Neural crest cell (in vitro differentiated cells): ENCODE measurements around the gene C4B. TPM values are rescaled to one million over a fixed set of nuclear protein-coding genes. Genes with fewer than 3 reads are reported as not detected.
"Not testable (repeated sequence)": the region's sequence is repeated elsewhere in the genome, so short reads cannot be mapped to it uniquely, and the experiment has no call there.

ENCODE experiments used
- DNase-seq: peaks from one replicate; pipeline ENCODE4 v3.0.0; 2021; ENCODE audit warnings: low read depth, mixed read lengths, low spot score
- H3K27ac Mint-ChIP-seq: one replicate; pipeline ENCODE4 v1.8.0; 2021; ENCODE audit warnings: mild to moderate bottlenecking, mixed read lengths; ENCODE audit not compliant: unreplicated experiment
- H3K27me3 Mint-ChIP-seq: 2 replicates; pipeline ENCODE4 v1.8.0; 2021; ENCODE audit warnings: low read depth, mild to moderate bottlenecking, mixed read lengths
- H3K36me3 Mint-ChIP-seq: 2 replicates; pipeline ENCODE4 v1.8.0; 2021; ENCODE audit warnings: low read depth, mild to moderate bottlenecking, mixed read lengths
- H3K4me1 Mint-ChIP-seq: 2 replicates; pipeline ENCODE4 v1.8.0; 2021; ENCODE audit warnings: mixed read lengths
- H3K4me3 Mint-ChIP-seq: one replicate; pipeline ENCODE4 v1.8.0; 2021; ENCODE audit warnings: mild to moderate bottlenecking, mixed read lengths
- H3K9me3 Mint-ChIP-seq: 2 replicates; pipeline ENCODE4 v1.8.0; 2021; ENCODE audit warnings: mixed read lengths
- CTCF ChIP-seq: fragments of 200-600 bp; sonication (generic); conservative IDR thresholded peaks from 2 replicates; pipeline ENCODE4 v1.5.0; 2021; ENCODE audit warnings: antibody characterized with exemption, mild to moderate bottlenecking
- total RNA-seq: library from RNA; stranded (reverse); gene quantifications from 2 replicates; pipeline ENCODE4 v1.2.1, GENCODE V29; 2021

C4B gene
- total RNA-seq, 1 donor from 2014 or later, result 5.3 TPM

DNA sequence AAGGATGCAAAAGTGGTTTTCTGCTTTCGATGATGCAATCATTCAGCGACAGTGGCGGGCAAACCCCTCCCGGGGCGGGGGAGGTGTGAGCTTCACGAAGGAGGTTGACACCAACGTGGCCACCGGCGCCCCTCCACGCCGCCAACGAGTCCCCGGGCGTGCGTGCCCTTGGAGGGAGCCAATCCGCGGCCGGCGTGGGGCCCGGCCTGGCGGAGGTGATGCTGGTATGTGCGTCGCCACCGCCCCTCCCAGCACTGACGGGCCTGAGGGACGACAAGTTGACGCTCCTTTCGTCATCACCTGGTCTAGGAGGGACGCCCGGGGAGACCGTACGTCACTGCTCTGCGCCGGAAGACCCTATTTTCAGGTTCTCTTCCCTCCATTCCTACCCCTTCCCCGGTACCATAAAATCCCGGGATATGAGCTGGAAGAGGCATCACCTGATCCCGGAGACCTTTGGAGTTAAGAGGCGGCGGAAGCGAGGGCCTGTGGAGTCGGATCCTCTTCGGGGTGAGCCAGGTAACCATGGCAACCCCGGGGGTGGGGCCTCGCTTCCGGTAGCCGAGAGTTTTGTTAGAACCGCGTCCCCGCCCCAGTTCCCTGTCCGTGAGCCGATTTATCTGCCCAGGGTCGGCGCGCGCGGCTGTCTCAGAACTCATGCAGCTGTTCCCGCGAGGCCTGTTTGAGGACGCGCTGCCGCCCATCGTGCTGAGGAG is 42.4 kb upstream of the C4B start, which contains the start of gene DXO:
Gene DXO, minus strand, starts transcription at position 146 of the 716 bp plus-strand sequence. CDS start 463 bp downstream, outside the sequence.
- Mint-ChIP-seq H3K27ac (peak within 1 kb of the TSS; percentile 100), H3K36me3 (peaks cover 25% of the 10 kb centered on the region), H3K4me1 (peaks cover 33% of the 10 kb centered on the region), H3K4me3 (peak within 1 kb of the TSS; percentile 100), H3K27me3 (no peaks in the 10 kb centered on the region), H3K9me3 (no peaks in the 10 kb centered on the region)
- peak; percentile 82 for DNase-seq
- TF ChIP-seq CTCF, result no peak

GRCh38 chr6:31972709-31973350 is 41.8 kb upstream of the C4B start:
- Mint-ChIP-seq H3K27ac (peak overlapping the region; percentile 100), H3K4me3 (peak overlapping the region; percentile 100), H3K36me3 (peaks cover 25% of the 10 kb centered on the region), H3K27me3 (no peaks in the 10 kb centered on the region), H3K4me1 (peaks cover 33% of the 10 kb centered on the region), H3K9me3 (no peaks in the 10 kb centered on the region)
- DNase-seq, result no peak
- TF ChIP-seq CTCF, result no peak

GRCh38 chr6:31976065-31976464 is 38.5 kb upstream of the C4B start:
- Mint-ChIP-seq H3K36me3 (peaks cover 20% of the 10 kb centered on the region), H3K4me1 (peaks cover 25% of the 10 kb centered on the region)
- not testable (repeated sequence) for DNase-seq, H3K4me3 Mint-ChIP-seq, H3K27me3 Mint-ChIP-seq, H3K9me3 Mint-ChIP-seq, H3K27ac Mint-ChIP-seq

GRCh38 chr6:31977816-31978431 is 36.7 kb upstream of the C4B start:
- no peak for DNase-seq
- no peak for TF ChIP-seq CTCF
- Mint-ChIP-seq H3K4me1 (peaks cover 10% of the 10 kb centered on the region), H3K27me3 (no peaks in the 10 kb centered on the region), H3K36me3 (peaks cover 16% of the 10 kb centered on the region), H3K27ac (no peak overlapping the region), H3K4me3 (no peak overlapping the region), H3K9me3 (no peaks in the 10 kb centered on the region)

- H3K27me3 Mint-ChIP-seq, result no peaks in the 10 kb centered on the region
- H3K27ac Mint-ChIP-seq, result no peak overlapping the region
- no peak for DNase-seq
- peaks cover 10% of the 10 kb centered on the region for H3K36me3 Mint-ChIP-seq
- peaks cover under 1% of the 10 kb centered on the region for H3K4me1 Mint-ChIP-seq
- no peak for TF ChIP-seq CTCF
- no peak overlapping the region for H3K4me3 Mint-ChIP-seq
- H3K9me3 Mint-ChIP-seq, result no peaks in the 10 kb centered on the region
Measured at GRCh38 chr6:31978831-31979230, 35.8 kb upstream of the C4B start.
